Neural cell (in vitro differentiated cells): Measurements from ENCODE around the gene CD300H. TPM values are rescaled to one million over a fixed set of nuclear protein-coding genes. Genes with fewer than 3 reads are reported as not detected.
A peak's percentile ranks its signal among the peaks of the same experiment; 100 is the strongest.

Source experiments
- H2AFZ ChIP-seq: fragments of 200-600, 300-800 bp; sonication (generic), shearing (Covaris generic); 2 replicates; pipeline ENCODE4 v1.6.0; 2014; ENCODE audit warnings: low read depth, mild to moderate bottlenecking, antibody characterized with exemption, low read length, moderate library complexity
- H3F3A ChIP-seq: fragments of 200-600 bp; shearing (Covaris generic); 2 replicates; pipeline ENCODE4 v1.6.1; 2016; ENCODE audit warnings: mild to moderate bottlenecking, moderate library complexity, mixed read lengths, antibody characterized with exemption, low read length; ENCODE audit not compliant: insufficient read depth, poor library complexity, severe bottlenecking
- H3K27ac ChIP-seq: fragments of 200-600, 300-800 bp; sonication (generic), shearing (Covaris generic); 2 replicates; pipeline ENCODE4 v1.5.1; 2014; ENCODE audit warnings: mild to moderate bottlenecking, low read length, moderate library complexity
- H3K27me3 ChIP-seq: fragments of 300-800, 200-600 bp; sonication (generic), shearing (Covaris generic); 2 replicates; pipeline ENCODE4 v1.6.0; 2014; ENCODE audit warnings: mild to moderate bottlenecking, low read depth, low read length, moderate library complexity; ENCODE audit not compliant: insufficient read depth
- H3K36me3 ChIP-seq: fragments of 300-800, 200-600 bp; sonication (generic), shearing (Covaris generic); 2 replicates; pipeline ENCODE4 v1.5.1; 2014; ENCODE audit warnings: mild to moderate bottlenecking, antibody characterized with exemption, low read length, moderate library complexity; ENCODE audit not compliant: insufficient read depth
- H3K4me2 ChIP-seq: fragments of 300-800, 200-600 bp; sonication (generic), shearing (Covaris generic); 2 replicates; pipeline ENCODE4 v1.6.0; 2014; ENCODE audit warnings: mild to moderate bottlenecking, low read length
- H3K4me3 ChIP-seq: fragments of 300-800, 200-600 bp; sonication (generic), shearing (Covaris generic); 2 replicates; pipeline ENCODE4 v1.5.1; 2014; ENCODE audit warnings: mild to moderate bottlenecking, low read length, moderate library complexity
- H3K79me2 ChIP-seq: fragments of 200-600 bp; shearing (Covaris generic); replicated peaks from 2 replicates; pipeline ENCODE4 v1.6.0; 2014; ENCODE audit warnings: mild to moderate bottlenecking, low read length, moderate library complexity; ENCODE audit not compliant: insufficient read depth
- H3K9ac ChIP-seq: fragments of 300-800, 200-600 bp; sonication (generic), shearing (Covaris generic); 2 replicates; pipeline ENCODE4 v1.6.1; 2016; ENCODE audit warnings: mild to moderate bottlenecking, low read length, mixed read lengths
- H3K9me2 ChIP-seq: fragments of 200-600 bp; shearing (Covaris generic); 2 replicates; pipeline ENCODE4 v1.6.1; 2016; ENCODE audit warnings: mild to moderate bottlenecking, low read length, mixed read lengths; ENCODE audit not compliant: insufficient read depth
- H3K9me3 ChIP-seq: fragments of 200-600, 300-800 bp; sonication (generic), shearing (Covaris generic); 2 replicates; pipeline ENCODE4 v1.6.1; 2016; ENCODE audit warnings: mild to moderate bottlenecking, mixed run types, low read length, moderate library complexity, mixed read lengths
- H4K20me1 ChIP-seq: fragments of 200-600 bp; shearing (Covaris generic); 2 replicates; pipeline ENCODE4 v1.6.1; 2016; ENCODE audit warnings: mild to moderate bottlenecking, mixed run types; ENCODE audit not compliant: insufficient read depth
- EP300 ChIP-seq: fragments of 450-650 bp; conservative IDR thresholded peaks from 2 replicates; pipeline ENCODE4 v1.6.1; 2014; ENCODE audit warnings: antibody characterized with exemption, mild to moderate bottlenecking, moderate library complexity; ENCODE audit not compliant: poor library complexity, severe bottlenecking
- EZH2 ChIP-seq: fragments of 200-600, 300-800 bp; shearing (Covaris generic), sonication (generic); IDR thresholded peaks from 2 replicates; pipeline ENCODE4 v1.6.1; 2014; ENCODE audit warnings: antibody characterized with exemption, low read length, borderline replicate concordance, mild to moderate bottlenecking; ENCODE audit not compliant: insufficient read depth, poor library complexity, severe bottlenecking
- MXI1 ChIP-seq: fragments of 450-650 bp; conservative IDR thresholded peaks from 2 replicates; pipeline ENCODE4 v1.6.1; 2014; ENCODE audit warnings: antibody characterized with exemption, mild to moderate bottlenecking; ENCODE audit not compliant: poor library complexity, severe bottlenecking
- POLR2AphosphoS5 ChIP-seq: IDR thresholded peaks from 2 replicates; pipeline ENCODE4 v1.6.1; 2012
- RAD21 ChIP-seq: fragments of 450-650 bp; conservative IDR thresholded peaks from 2 replicates; pipeline ENCODE4 v1.6.1; 2014; ENCODE audit warnings: antibody characterized with exemption, mild to moderate bottlenecking, moderate library complexity
- REST ChIP-seq: IDR thresholded peaks from 2 replicates; pipeline ENCODE4 v1.6.1; 2012; ENCODE audit warnings: borderline replicate concordance
- SMC3 ChIP-seq: fragments of 450-650 bp; conservative IDR thresholded peaks from 2 replicates; pipeline ENCODE4 v1.6.1; 2014; ENCODE audit warnings: antibody characterized with exemption, mild to moderate bottlenecking, moderate library complexity; ENCODE audit not compliant: poor library complexity
- TAF1 ChIP-seq: IDR thresholded peaks from 2 replicates; pipeline ENCODE4 v1.6.1; 2012; ENCODE audit warnings: low read depth
- polyA plus RNA-seq: library from polyadenylated mRNA; depleted of rRNA; stranded (reverse); fragments of >200 nt; gene quantifications from 2 replicates; pipeline ENCODE4 v1.2.3, GENCODE V29; 2014
- TF ChIP-seq, protein P1 (sequence below): fragments of 450-650 bp; IDR thresholded peaks from 2 replicates; pipeline ENCODE4 v1.5.1; 2014; ENCODE audit warnings: antibody characterized with exemption, mild to moderate bottlenecking, moderate library complexity; ENCODE audit not compliant: poor library complexity, severe bottlenecking

Gene CD300H
- polyA plus RNA-seq, 1 donor from 2014 or later, result not detected

DNA sequence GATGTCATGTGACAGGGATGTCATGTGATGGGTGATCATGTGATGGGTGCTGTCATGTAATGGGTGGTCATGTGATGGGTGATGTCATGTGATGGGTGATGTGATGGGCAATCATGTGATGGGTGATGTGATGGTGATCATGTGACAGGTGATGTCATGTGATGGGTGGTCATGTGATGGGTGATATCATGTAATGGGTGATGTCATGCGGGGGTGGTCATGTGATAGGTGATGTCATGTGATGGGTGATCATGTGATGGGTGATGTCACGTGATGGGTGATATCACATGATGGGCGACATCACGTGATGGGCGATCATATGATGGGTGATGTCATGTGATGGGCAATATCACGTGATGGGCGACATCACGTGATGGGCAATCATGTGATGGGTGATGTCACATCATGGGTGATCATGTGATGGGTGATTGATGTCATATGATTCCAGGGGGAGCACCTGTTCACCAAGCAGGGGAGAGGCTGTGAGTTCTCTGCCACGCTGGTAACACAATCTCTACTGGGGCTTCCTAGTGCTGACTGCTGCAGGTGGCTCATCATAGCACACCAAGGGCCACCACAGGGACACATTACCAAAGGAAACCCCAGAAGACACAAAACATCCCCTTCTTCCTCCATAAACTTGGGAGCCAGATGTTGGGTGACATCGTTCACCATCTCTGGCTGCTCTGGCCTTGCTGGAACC, 52.5 kb downstream of the CD300H start:
- H3K9ac ChIP-seq, result no peak overlapping the region
- H3F3A ChIP-seq, result no peaks in the 10 kb centered on the region
- H3K4me2 ChIP-seq, result no peak overlapping the region
- H3K4me3 ChIP-seq, result no peak overlapping the region
- H2AFZ ChIP-seq, result no peak overlapping the region
- no peaks in the 10 kb centered on the region for H4K20me1 ChIP-seq
- no peaks in the 10 kb centered on the region for H3K9me3 ChIP-seq
- no peaks in the 10 kb centered on the region for H3K36me3 ChIP-seq
- no peak overlapping the region for H3K27ac ChIP-seq
- H3K9me2 ChIP-seq, result no peaks in the 10 kb centered on the region
- no peaks in the 10 kb centered on the region for H3K79me2 ChIP-seq
- TF ChIP-seq TAF1 (no peak), EZH2 (no peak), SMC3 (no peak), MXI1 (no peak), POLR2AphosphoS5 (peak; percentile 6), EP300 (peak; percentile 24), RAD21 (no peak), REST (no peak)
- TF ChIP-seq, protein P1, sequence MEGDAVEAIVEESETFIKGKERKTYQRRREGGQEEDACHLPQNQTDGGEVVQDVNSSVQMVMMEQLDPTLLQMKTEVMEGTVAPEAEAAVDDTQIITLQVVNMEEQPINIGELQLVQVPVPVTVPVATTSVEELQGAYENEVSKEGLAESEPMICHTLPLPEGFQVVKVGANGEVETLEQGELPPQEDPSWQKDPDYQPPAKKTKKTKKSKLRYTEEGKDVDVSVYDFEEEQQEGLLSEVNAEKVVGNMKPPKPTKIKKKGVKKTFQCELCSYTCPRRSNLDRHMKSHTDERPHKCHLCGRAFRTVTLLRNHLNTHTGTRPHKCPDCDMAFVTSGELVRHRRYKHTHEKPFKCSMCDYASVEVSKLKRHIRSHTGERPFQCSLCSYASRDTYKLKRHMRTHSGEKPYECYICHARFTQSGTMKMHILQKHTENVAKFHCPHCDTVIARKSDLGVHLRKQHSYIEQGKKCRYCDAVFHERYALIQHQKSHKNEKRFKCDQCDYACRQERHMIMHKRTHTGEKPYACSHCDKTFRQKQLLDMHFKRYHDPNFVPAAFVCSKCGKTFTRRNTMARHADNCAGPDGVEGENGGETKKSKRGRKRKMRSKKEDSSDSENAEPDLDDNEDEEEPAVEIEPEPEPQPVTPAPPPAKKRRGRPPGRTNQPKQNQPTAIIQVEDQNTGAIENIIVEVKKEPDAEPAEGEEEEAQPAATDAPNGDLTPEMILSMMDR, result no peak
- H3K27me3 ChIP-seq, result no peaks in the 10 kb centered on the region

GRCh38 chr17:74513987-74514631, 53.2 kb downstream of the CD300H start:
- no peak overlapping the region for H3K9ac ChIP-seq
- H3K4me2 ChIP-seq, result no peak overlapping the region
- H3K36me3 ChIP-seq, result no peaks in the 10 kb centered on the region
- no peak for TF ChIP-seq EZH2
- no peak for TF ChIP-seq REST
- TF ChIP-seq POLR2AphosphoS5, result peak; percentile 58
- TF ChIP-seq EP300, result peak; percentile 75
- TF ChIP-seq RAD21, result no peak
- no peak for TF ChIP-seq SMC3
- no peak for TF ChIP-seq MXI1
- TF ChIP-seq, protein P1, result no peak
- no peak for TF ChIP-seq TAF1
- no peaks in the 10 kb centered on the region for H3K9me3 ChIP-seq
- H3K27ac ChIP-seq, result no peak overlapping the region
- H3F3A ChIP-seq, result no peaks in the 10 kb centered on the region
- H3K79me2 ChIP-seq, result no peaks in the 10 kb centered on the region
- H2AFZ ChIP-seq, result no peak overlapping the region
- no peaks in the 10 kb centered on the region for H4K20me1 ChIP-seq
- H3K9me2 ChIP-seq, result no peaks in the 10 kb centered on the region
- no peaks in the 10 kb centered on the region for H3K27me3 ChIP-seq
- H3K4me3 ChIP-seq, result no peak overlapping the region
